Measurements from ENCODE around the gene CTAGE15.
"Not testable (repeated sequence)": the region's sequence is repeated elsewhere in the genome, so short reads cannot be mapped to it uniquely, and the experiment has no call there.

DNA sequence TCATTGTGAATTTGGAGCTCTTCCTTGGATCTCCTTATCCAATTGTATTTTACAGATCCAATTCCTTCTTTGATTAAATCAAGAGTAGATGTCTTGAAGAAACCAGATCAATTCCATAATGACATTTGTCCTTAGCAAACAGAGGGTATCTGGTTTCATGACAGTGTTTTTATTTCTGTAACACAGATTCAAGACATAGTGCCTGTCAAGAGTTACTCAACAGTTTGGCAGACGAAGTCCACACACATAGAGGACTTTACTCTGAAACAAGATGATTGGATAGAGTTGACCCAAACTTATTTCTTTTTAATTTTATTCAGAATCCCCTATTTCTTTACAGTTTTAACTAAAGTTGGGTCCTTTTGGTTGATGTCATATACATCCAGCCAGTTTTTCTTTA is 34.5 kb downstream of the CTAGE15 start:
- TF ChIP-seq, protein P1, sequence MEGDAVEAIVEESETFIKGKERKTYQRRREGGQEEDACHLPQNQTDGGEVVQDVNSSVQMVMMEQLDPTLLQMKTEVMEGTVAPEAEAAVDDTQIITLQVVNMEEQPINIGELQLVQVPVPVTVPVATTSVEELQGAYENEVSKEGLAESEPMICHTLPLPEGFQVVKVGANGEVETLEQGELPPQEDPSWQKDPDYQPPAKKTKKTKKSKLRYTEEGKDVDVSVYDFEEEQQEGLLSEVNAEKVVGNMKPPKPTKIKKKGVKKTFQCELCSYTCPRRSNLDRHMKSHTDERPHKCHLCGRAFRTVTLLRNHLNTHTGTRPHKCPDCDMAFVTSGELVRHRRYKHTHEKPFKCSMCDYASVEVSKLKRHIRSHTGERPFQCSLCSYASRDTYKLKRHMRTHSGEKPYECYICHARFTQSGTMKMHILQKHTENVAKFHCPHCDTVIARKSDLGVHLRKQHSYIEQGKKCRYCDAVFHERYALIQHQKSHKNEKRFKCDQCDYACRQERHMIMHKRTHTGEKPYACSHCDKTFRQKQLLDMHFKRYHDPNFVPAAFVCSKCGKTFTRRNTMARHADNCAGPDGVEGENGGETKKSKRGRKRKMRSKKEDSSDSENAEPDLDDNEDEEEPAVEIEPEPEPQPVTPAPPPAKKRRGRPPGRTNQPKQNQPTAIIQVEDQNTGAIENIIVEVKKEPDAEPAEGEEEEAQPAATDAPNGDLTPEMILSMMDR (conservative IDR thresholded peaks at IDR 0.05; ENCODE audit: low read depth in 2 of 2): not testable (repeated sequence)
- TF ChIP-seq EZH2phosphoT487 (IDR thresholded peaks at IDR 0.05; ENCODE audit: unreplicated experiment); POLR2AphosphoS5 (IDR thresholded peaks at IDR 0.05; ENCODE audit: low read depth); EZH2 (IDR thresholded peaks at IDR 0.05; ENCODE audit: low read depth, unreplicated experiment); STAT1 (IDR thresholded peaks at IDR 0.05; ENCODE audit: unreplicated experiment); CREB1 (CRISPR knock-in tag; IDR thresholded peaks at IDR 0.05; ENCODE audit: low read depth); JUNB (IDR thresholded peaks at IDR 0.05; ENCODE audit: unreplicated experiment): not testable (repeated sequence)
